Nephron progenitor cell (in vitro differentiated cells): ENCODE results near the gene HRC.

Source experiments
- DNase-seq: peaks from one replicate; pipeline ENCODE4 v3.0.0; 2021
- H3K27ac Mint-ChIP-seq: 2 replicates; pipeline ENCODE4 v1.8.0; 2021; ENCODE audit warnings: mild to moderate bottlenecking, moderate library complexity, mixed read lengths
- H3K27me3 Mint-ChIP-seq: 2 replicates; pipeline ENCODE4 v1.8.0; 2021; ENCODE audit warnings: mild to moderate bottlenecking, low read depth, mixed read lengths; ENCODE audit not compliant: poor library complexity
- H3K36me3 Mint-ChIP-seq: 2 replicates; pipeline ENCODE4 v1.8.0; 2021; ENCODE audit warnings: low read depth, mixed read lengths
- H3K4me1 Mint-ChIP-seq: 2 replicates; pipeline ENCODE4 v1.8.0; 2021; ENCODE audit warnings: mixed read lengths
- H3K4me3 Mint-ChIP-seq: 2 replicates; pipeline ENCODE4 v1.8.0; 2021; ENCODE audit warnings: mild to moderate bottlenecking, moderate library complexity, mixed read lengths
- H3K9me3 Mint-ChIP-seq: 2 replicates; pipeline ENCODE4 v1.8.0; 2021; ENCODE audit warnings: mild to moderate bottlenecking, moderate library complexity, mixed read lengths
- TF ChIP-seq, protein P1 (sequence below): fragments of 200-600 bp; sonication (generic); IDR thresholded peaks from 2 replicates; pipeline ENCODE4 v1.5.0; 2021; ENCODE audit warnings: antibody characterized with exemption

Gene HRC

DNA sequence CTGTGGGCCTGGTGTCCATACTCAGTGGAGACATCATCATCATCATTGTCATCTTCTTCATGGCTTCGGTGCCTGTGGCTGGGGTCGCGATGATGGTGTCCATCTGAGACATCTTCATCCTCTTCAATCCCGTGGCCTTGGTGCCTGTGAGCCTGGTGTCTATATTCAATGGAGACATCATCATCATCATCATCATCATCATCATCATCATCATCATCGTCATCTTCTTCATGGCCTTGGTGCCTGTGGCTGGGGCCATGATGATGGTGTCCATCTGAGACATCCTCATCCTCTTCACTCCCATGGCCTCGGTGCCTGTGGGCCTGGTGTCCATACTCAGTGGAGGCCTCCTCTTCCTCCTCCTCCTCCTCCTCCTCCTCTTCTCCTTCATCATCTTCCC, 917 bp downstream of the HRC start:
- peaks cover 65% of the 10 kb centered on the region for H3K4me1 Mint-ChIP-seq
- peaks cover 30% of the 10 kb centered on the region for H3K27me3 Mint-ChIP-seq
- TF ChIP-seq, protein P1, sequence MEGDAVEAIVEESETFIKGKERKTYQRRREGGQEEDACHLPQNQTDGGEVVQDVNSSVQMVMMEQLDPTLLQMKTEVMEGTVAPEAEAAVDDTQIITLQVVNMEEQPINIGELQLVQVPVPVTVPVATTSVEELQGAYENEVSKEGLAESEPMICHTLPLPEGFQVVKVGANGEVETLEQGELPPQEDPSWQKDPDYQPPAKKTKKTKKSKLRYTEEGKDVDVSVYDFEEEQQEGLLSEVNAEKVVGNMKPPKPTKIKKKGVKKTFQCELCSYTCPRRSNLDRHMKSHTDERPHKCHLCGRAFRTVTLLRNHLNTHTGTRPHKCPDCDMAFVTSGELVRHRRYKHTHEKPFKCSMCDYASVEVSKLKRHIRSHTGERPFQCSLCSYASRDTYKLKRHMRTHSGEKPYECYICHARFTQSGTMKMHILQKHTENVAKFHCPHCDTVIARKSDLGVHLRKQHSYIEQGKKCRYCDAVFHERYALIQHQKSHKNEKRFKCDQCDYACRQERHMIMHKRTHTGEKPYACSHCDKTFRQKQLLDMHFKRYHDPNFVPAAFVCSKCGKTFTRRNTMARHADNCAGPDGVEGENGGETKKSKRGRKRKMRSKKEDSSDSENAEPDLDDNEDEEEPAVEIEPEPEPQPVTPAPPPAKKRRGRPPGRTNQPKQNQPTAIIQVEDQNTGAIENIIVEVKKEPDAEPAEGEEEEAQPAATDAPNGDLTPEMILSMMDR, result no peak
- H3K9me3 Mint-ChIP-seq, result peaks cover 20% of the 10 kb centered on the region
- H3K36me3 Mint-ChIP-seq, result peaks cover 12% of the 10 kb centered on the region
- no peak for DNase-seq
- H3K27ac Mint-ChIP-seq, result no peak overlapping the region
- peak overlapping the region; percentile 75 for H3K4me3 Mint-ChIP-seq

DNA sequence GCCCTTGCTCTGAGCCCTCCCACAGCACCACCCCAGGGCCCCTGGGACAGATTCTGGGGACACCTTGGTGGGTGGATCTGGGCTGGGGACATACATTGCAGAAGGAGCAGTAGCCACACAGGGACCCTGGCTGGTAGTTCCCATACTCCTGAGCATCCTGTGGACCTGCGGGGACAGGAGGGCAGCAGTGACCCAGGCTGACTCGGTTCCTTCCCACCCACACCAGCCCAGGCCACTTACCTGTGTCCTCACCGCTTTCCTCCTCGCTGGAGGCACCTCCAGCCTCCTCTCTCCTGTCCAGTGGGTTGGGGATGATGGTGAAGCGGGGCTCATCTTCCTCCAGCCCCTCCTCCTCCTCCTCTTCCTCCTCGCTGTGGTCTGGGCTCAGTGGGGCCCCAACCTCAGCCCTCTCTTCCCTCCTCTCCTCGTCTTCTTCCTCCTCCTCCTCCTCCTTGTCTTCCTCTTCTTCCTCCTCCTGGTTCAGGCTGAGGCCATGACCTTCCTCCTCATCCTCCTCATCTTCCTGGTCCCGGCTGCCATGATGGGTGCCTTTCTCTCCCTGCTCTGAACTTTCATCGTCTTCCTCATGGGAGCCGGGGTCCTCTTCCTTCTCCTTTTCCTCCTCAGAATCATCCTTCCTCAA, 1.9 kb downstream of the HRC start:
- peaks cover 71% of the 10 kb centered on the region for H3K4me1 Mint-ChIP-seq
- no peak for DNase-seq
- no peak overlapping the region for H3K27ac Mint-ChIP-seq
- TF ChIP-seq, protein P1, result no peak
- peaks cover 12% of the 10 kb centered on the region for H3K36me3 Mint-ChIP-seq
- H3K9me3 Mint-ChIP-seq, result peaks cover 20% of the 10 kb centered on the region
- H3K27me3 Mint-ChIP-seq, result peaks cover 28% of the 10 kb centered on the region
- H3K4me3 Mint-ChIP-seq, result peak overlapping the region; percentile 69

DNA sequence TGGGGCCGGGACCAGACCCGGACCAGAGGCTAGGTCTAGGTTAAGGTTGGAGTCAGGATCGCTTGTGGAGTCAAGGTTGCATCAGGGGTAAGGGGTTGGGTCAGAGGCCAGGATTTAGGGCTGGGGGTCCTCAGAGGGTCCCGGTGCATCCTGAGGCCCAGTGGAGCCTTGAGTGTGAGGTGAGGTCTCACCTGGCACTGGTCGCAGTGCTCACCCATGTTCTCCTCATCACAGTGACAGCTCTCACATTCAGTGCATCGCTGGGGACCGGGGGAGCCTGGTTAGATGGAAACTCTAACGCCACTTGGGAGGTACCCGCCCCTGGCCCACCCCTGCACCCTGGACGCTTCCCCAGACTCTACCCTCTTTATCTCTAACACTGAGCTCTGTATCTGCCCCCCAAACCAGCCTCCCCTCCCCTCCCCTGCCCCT, 3.1 kb downstream of the HRC start:
- peaks cover 74% of the 10 kb centered on the region for H3K4me1 Mint-ChIP-seq
- peaks cover 28% of the 10 kb centered on the region for H3K27me3 Mint-ChIP-seq
- peaks cover 12% of the 10 kb centered on the region for H3K36me3 Mint-ChIP-seq
- no peak for DNase-seq
- H3K27ac Mint-ChIP-seq, result no peak overlapping the region
- TF ChIP-seq, protein P1, result no peak
- H3K4me3 Mint-ChIP-seq, result peak overlapping the region; percentile 80
- H3K9me3 Mint-ChIP-seq, result peaks cover 20% of the 10 kb centered on the region

DNA sequence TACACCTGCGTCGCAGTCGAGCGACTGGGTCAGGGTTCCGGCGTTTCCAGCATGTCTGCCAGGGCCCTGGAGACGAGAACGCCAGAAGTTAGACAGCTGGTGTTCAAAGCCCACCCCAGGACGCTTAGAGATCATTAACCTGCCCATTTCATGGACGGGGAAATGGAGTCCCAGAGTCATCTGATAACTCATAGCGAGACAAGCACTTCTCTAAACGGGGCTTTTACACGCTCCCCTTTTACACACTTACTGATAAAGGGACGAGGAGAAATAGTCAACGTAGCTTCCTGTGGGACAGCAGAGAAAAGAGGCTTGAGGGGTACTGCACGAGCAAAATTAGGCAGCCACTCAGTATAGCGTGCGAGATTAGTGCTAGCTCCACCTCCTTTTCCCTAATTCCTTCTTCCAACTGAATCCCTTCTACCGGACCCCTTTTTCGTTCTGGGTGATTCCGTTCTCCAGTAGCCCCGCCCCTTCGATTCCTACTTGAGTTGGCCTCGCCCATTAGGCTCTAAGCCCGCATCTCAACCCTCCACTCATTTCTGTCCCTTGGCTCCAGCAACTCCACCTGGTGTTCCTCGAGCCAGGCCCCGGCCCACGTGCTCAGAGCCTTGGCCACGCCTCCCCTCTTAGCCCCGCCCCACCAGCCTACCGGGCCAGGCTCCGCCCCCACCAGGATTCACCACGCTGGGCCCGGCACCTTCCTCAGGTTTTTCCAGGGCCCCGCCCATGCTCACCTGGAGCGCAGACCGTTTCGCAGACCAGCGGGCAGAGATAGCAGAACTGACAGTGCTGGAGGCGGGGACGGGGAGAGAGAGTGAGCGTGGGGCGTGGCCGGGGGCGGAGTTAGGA, 3.7 kb downstream of the HRC start:
- Mint-ChIP-seq H3K27ac (no peak overlapping the region), H3K4me1 (peaks cover 76% of the 10 kb centered on the region), H3K36me3 (peaks cover 12% of the 10 kb centered on the region), H3K27me3 (peaks cover 28% of the 10 kb centered on the region), H3K4me3 (peak overlapping the region; percentile 89), H3K9me3 (peaks cover 20% of the 10 kb centered on the region)
- TF ChIP-seq, protein P1, result no peak
- DNase-seq, result peak; percentile 75

DNA sequence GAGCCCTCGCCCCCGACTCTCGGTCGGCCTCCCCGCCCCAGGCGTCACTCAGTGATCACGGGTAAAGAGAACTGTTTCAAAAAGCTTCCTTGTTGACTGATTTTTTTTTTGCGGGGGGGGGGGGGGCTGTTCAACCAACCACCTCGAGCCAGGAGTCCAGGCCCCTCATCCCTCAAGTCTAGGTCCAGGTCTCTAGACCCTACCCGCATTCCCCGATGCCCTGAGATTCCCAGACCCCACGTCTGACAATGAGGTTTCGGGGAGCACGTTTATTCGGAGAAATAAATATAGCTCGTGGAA, 4.3 kb downstream of the HRC start:
- TF ChIP-seq, protein P1, result no peak
- Mint-ChIP-seq H3K4me3 (peak overlapping the region; percentile 89), H3K9me3 (peaks cover 20% of the 10 kb centered on the region), H3K27ac (no peak overlapping the region), H3K4me1 (peaks cover 76% of the 10 kb centered on the region), H3K36me3 (peaks cover 12% of the 10 kb centered on the region), H3K27me3 (peaks cover 31% of the 10 kb centered on the region)
- no peak for DNase-seq
